ENCODE measurements around the gene NRIP3. TPM values are rescaled to one million over a fixed set of nuclear protein-coding genes. Genes with fewer than 3 reads are reported as not detected.

NRIP3 gene
- total and polyA plus RNA-seq, 9 of the 15 experiments (the other 6 are each of a cell fraction or from before 2014, with no cell fraction given): 4.4 to 18.7 (median 11.6) TPM

- Histone ChIP-seq H3K27ac (ENCODE audit: extremely low read depth, low read depth, low read length) (no peak overlapping the region), H3K9me3 (replicated peaks; ENCODE audit: control insufficient read depth, insufficient read depth, low read depth, low read length) (no peaks in the 10 kb centered on the region), H3K27me3 (ENCODE audit: control insufficient read depth in 2 of 2, insufficient read depth in 2 of 2, low read length in 2 of 2) (no peaks in the 10 kb centered on the region; a peak in 1 of 5 replicates), H3K4me1 (replicated peaks in 1 of 2; ENCODE audit: control insufficient read depth in 2 of 2, insufficient read depth in 2 of 2, low read length in 2 of 2) (peaks cover 6 to 11% of the 10 kb centered on the region in 2 experiments; a peak in 4 of 5 replicates), H2AFZ (ENCODE audit: low read depth, low read length) (no peak overlapping the region), H3K9ac (ENCODE audit: insufficient read depth in 1 of 2, low read depth in 2 of 2, low read length in 2 of 2) (no peak overlapping the region), H3K9me1 (ENCODE audit: control insufficient read depth, insufficient read depth, low read length) (peaks cover 2% of the 10 kb centered on the region), H3K4me2 (ENCODE audit: insufficient read depth, low read length) (no peak overlapping the region), H3K4me3 (no peak overlapping the region), H3K79me2 (ENCODE audit: control insufficient read depth, insufficient read depth, low read length) (no peaks in the 10 kb centered on the region), H3K36me3 (ENCODE audit: control insufficient read depth, insufficient read depth, low read length) (no peaks in the 10 kb centered on the region), H4K20me1 (replicated peaks; ENCODE audit: control insufficient read depth, insufficient read depth, low read length) (no peaks in the 10 kb centered on the region)
- TF ChIP-seq SETDB1 (IDR thresholded peaks at IDR 0.05; ENCODE audit: low read length) (no peak), ZNF316 (IDR thresholded peaks at IDR 0.05) (no peak), ZFP30 (CRISPR knock-in tag; IDR thresholded peaks at IDR 0.05; ENCODE audit: borderline replicate concordance) (no peak), RAD21 (CRISPR knock-in tag; conservative IDR thresholded peaks at IDR 0.05 in 1 of 2, IDR thresholded peaks at IDR 0.05 in 1 of 2) (0 out of 4 replicates have a peak, but pooled peaks of 1 of the 2 experiments have one; percentile 28), CREBBP (IDR thresholded peaks at IDR 0.05; ENCODE audit: low read depth, low read length) (no peak), RBM34 (IDR thresholded peaks at IDR 0.05; ENCODE audit: borderline replicate concordance, insufficient read depth, low read length) (no peak), FOSL1 (tag; conservative IDR thresholded peaks at IDR 0.05) (no peak), KLF13 (tag; IDR thresholded peaks at IDR 0.05; ENCODE audit: borderline replicate concordance, low read depth) (no peak), ZC3H11A (IDR thresholded peaks at IDR 0.05; ENCODE audit: low read depth, low read length) (no peak)
- TF ChIP-seq, protein P1, sequence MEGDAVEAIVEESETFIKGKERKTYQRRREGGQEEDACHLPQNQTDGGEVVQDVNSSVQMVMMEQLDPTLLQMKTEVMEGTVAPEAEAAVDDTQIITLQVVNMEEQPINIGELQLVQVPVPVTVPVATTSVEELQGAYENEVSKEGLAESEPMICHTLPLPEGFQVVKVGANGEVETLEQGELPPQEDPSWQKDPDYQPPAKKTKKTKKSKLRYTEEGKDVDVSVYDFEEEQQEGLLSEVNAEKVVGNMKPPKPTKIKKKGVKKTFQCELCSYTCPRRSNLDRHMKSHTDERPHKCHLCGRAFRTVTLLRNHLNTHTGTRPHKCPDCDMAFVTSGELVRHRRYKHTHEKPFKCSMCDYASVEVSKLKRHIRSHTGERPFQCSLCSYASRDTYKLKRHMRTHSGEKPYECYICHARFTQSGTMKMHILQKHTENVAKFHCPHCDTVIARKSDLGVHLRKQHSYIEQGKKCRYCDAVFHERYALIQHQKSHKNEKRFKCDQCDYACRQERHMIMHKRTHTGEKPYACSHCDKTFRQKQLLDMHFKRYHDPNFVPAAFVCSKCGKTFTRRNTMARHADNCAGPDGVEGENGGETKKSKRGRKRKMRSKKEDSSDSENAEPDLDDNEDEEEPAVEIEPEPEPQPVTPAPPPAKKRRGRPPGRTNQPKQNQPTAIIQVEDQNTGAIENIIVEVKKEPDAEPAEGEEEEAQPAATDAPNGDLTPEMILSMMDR (IDR thresholded peaks at IDR 0.05 in 2 of 3, conservative IDR thresholded peaks at IDR 0.05 in 1 of 3; ENCODE audit: insufficient read depth in 2 of 3, low read depth in 1 of 3, low read length in 3 of 3): peak; percentile 16 to 34 (median 34); a peak in 2 of 6 replicates
- in situ Hi-C loops (cut with MboI): no loop called here
- POLR2A ChIA-PET: interaction anchor here (0.6 to 1.1 kb wide), 2 partner anchors 8 to 31 kb away, joined by 3 read pairs; no protein-coding TSS in a partner anchor
- no TSS peak for BruUV-seq (replicated peaks)
- ATAC-seq (peak; percentile 52; the same call in 2 of the 3 replicates), FAIRE-seq (no peak), DNase-seq (ENCODE audit: extremely low read depth in 1 of 4, low spot score in 3 of 4) (no peak)
- WGBS (ENCODE audit: insufficient coverage, low coverage, missing lambda C conversion rate): 49% methylated on average over 6 of the region's 6 CpGs
- CTCF ChIA-PET (ENCODE audit: low intra/inter-chr PET ratio): no interaction called here
- intact Hi-C loops (cut with micrococcal nuclease): no loop called here
Measured at GRCh38 chr11:8933931-8934330, 69.9 kb downstream of the NRIP3 start.

All from K562 (cell line).